K562 (cell line): ENCODE measurements around the gene PHKA2. TPM values are rescaled to one million over a fixed set of nuclear protein-coding genes. Genes with fewer than 3 reads are reported as not detected.

Experiments used
- ATAC-seq: fragments of 200-7000 bp; cut with Tn5 transposase; 3 replicates; pipeline ENCODE4 v1.9.1; 2020; ENCODE audit warnings: moderate library complexity
- BruUV-seq: library from RNA; stranded (reverse); fragments of 400-500 nt; replicated peaks from 2 replicates; lab custom pipeline; 2021; lab: Mats Ljungman, UMichigan
- CTCF ChIA-PET: fragments of 300-600 bp; formaldehyde crosslinking; extraction: SDS; loops from one replicate; lab custom pipeline; 2021; ENCODE audit warnings: low intra/inter-chr PET ratio; lab: Yijun Ruan, JAX
- POLR2A ChIA-PET: fragments of 300-600, 350-650 bp; sonication (Branson Sonifier 250); formaldehyde crosslinking; extraction: SDS; loops from one replicate; lab custom pipeline; 2021; ENCODE audit warnings: antibody characterized with exemption, inconsistent platforms; lab: Yijun Ruan, JAX
- DNase-seq, 4 experiments: peaks; one replicate each; pipeline versions ENCODE4 v3.0.0 to v3.0.0-alpha.2; 2011 to 2018; ENCODE audit warnings: low spot score in 3 of 4, mixed read lengths in 3 of 4; ENCODE audit errors: extremely low read depth in 1 of 4
- FAIRE-seq: peaks from 2 replicates; lab custom pipeline; 2011; peaks lifted over from hg19 to GRCh38; lab: Jason Lieb, UNC
- H2AFZ ChIP-seq: 2 replicates; pipeline ENCODE4 v1.6.0; 2011; ENCODE audit warnings: low read depth, low read length, control low read depth, inconsistent platforms
- H3K27ac ChIP-seq: fragments of 200-600 bp; 3 replicates; pipeline ENCODE4 v1.8.0; 2011; ENCODE audit warnings: low read depth, mild to moderate bottlenecking, control low read depth, inconsistent platforms, low read length, moderate library complexity, mixed read lengths; ENCODE audit errors: extremely low read depth
- H3K27me3 ChIP-seq, 2 experiments: fragments of 300-600 bp in 1 of 2; 2 replicates in 1 of 2; 3 replicates in 1 of 2; pipeline versions ENCODE4 v1.6.0 to v1.8.0; 2011; ENCODE audit warnings: inconsistent platforms in 2 of 2, low read length in 2 of 2, mild to moderate bottlenecking in 1 of 2, mixed read lengths in 1 of 2, moderate library complexity in 1 of 2; ENCODE audit not compliant: control insufficient read depth in 2 of 2, insufficient read depth in 2 of 2
- H3K36me3 ChIP-seq: fragments of 300-600 bp; 3 replicates; pipeline ENCODE4 v1.8.0; 2011; ENCODE audit warnings: mild to moderate bottlenecking, low read length, inconsistent platforms; ENCODE audit not compliant: control insufficient read depth, insufficient read depth
- H3K4me1 ChIP-seq, 2 experiments: fragments of 200-600 bp in 1 of 2; replicated peaks in 1 of 2; 2 replicates in 1 of 2; 3 replicates in 1 of 2; pipeline versions ENCODE4 v1.5.1 to v1.8.0; 2011; ENCODE audit warnings: inconsistent platforms in 2 of 2, low read length in 2 of 2, mild to moderate bottlenecking in 1 of 2, mixed read lengths in 1 of 2, moderate library complexity in 1 of 2; ENCODE audit not compliant: control insufficient read depth in 2 of 2, insufficient read depth in 2 of 2
- H3K4me2 ChIP-seq: 2 replicates; pipeline ENCODE4 v1.6.1; 2011; ENCODE audit warnings: low read length, control low read depth, inconsistent platforms, mixed read lengths; ENCODE audit not compliant: insufficient read depth
- H3K4me3 ChIP-seq: fragments of 200-600 bp; sonication (generic), shearing (Covaris generic); 2 replicates; pipeline ENCODE4 v1.5.1; 2016; ENCODE audit warnings: control low read depth, inconsistent platforms
- H3K79me2 ChIP-seq: fragments of 200-600 bp; 3 replicates; pipeline ENCODE4 v1.8.0; 2011; ENCODE audit warnings: low read length, inconsistent platforms; ENCODE audit not compliant: control insufficient read depth, insufficient read depth
- H3K9ac ChIP-seq, 2 experiments: 2 replicates each; pipeline versions ENCODE4 v1.6.0 to v1.6.1; 2011; ENCODE audit warnings: low read depth in 2 of 2, low read length in 2 of 2, control low read depth in 1 of 2, inconsistent platforms in 1 of 2, mild to moderate bottlenecking in 1 of 2, mixed read lengths in 1 of 2; ENCODE audit not compliant: insufficient read depth in 1 of 2
- H3K9me1 ChIP-seq: one replicate; pipeline ENCODE4 v1.6.0; 2011; ENCODE audit warnings: inconsistent platforms, mild to moderate bottlenecking, low read length, moderate library complexity; ENCODE audit not compliant: control insufficient read depth, insufficient read depth
- H3K9me3 ChIP-seq: replicated peaks from 2 replicates; pipeline ENCODE4 v1.5.1; 2011; ENCODE audit warnings: low read depth, low read length, inconsistent platforms; ENCODE audit not compliant: control insufficient read depth, insufficient read depth
- H4K20me1 ChIP-seq: replicated peaks from 2 replicates; pipeline ENCODE4 v1.6.1; 2011; ENCODE audit warnings: low read length, inconsistent platforms, mixed read lengths; ENCODE audit not compliant: control insufficient read depth, insufficient read depth
- ARHGAP35 ChIP-seq: fragments of 450-650 bp; IDR thresholded peaks from 2 replicates; pipeline ENCODE4 v1.6.1; 2018; ENCODE audit not compliant: partially characterized antibody
- ERF ChIP-seq: fragments of 450-650 bp; formaldehyde crosslinking; IDR thresholded peaks from 2 replicates; pipeline ENCODE4 v1.4.0; 2020; ENCODE audit warnings: mild to moderate bottlenecking, mixed read lengths
- GATAD2B ChIP-seq: fragments of 450-650 bp; IDR thresholded peaks from 2 replicates; pipeline ENCODE4 v1.6.1; 2017; ENCODE audit warnings: mild to moderate bottlenecking, borderline replicate concordance
- KAT7 ChIP-seq: sonication (generic); formaldehyde crosslinking; IDR thresholded peaks from 2 replicates; pipeline ENCODE4 v1.8.0; 2022; ENCODE audit warnings: missing genetic modification reagents, mild to moderate bottlenecking, borderline replicate concordance
- NFE2L1 ChIP-seq: fragments of 450-650 bp; IDR thresholded peaks from 2 replicates; pipeline ENCODE4 v1.6.1; 2016; ENCODE audit warnings: missing genetic modification characterization, low read depth, mild to moderate bottlenecking, missing compliant biosample characterization, moderate library complexity, borderline replicate concordance
- NFYB ChIP-seq: IDR thresholded peaks from 2 replicates; pipeline ENCODE4 v1.6.1; 2011; ENCODE audit warnings: mild to moderate bottlenecking, moderate library complexity; ENCODE audit not compliant: insufficient read length; ENCODE audit errors: extremely low read depth
- PYGO2 ChIP-seq: fragments of 450-650 bp; IDR thresholded peaks from 2 replicates; pipeline ENCODE4 v1.6.1; 2016; ENCODE audit warnings: mild to moderate bottlenecking, missing genetic modification characterization, moderate library complexity, missing compliant biosample characterization
- RFX5 ChIP-seq: IDR thresholded peaks from 2 replicates; pipeline ENCODE4 v1.6.1; 2011; ENCODE audit warnings: low read depth, mild to moderate bottlenecking, improper control_type of control experiment, low read length
- SRSF9 ChIP-seq: fragments of 200-400 bp; formaldehyde crosslinking; IDR thresholded peaks from 2 replicates; pipeline ENCODE4 v1.6.1; 2017; ENCODE audit warnings: low read depth, low read length, borderline replicate concordance
- TAF9B ChIP-seq: fragments of 450-650 bp; IDR thresholded peaks from 2 replicates; pipeline ENCODE4 v1.6.1; 2018; ENCODE audit warnings: mild to moderate bottlenecking; ENCODE audit not compliant: partially characterized antibody
- TRIM24 ChIP-seq, 2 experiments: fragments of 450-650 bp; IDR thresholded peaks; 2 replicates each; pipeline ENCODE4 v1.6.1; 2016
- ZC3H8 ChIP-seq: fragments of 450-650 bp; IDR thresholded peaks from 2 replicates; pipeline ENCODE4 v1.6.1; 2017
- ZKSCAN3 ChIP-seq: fragments of 250-450 bp; sonication (Bioruptor Pico); IDR thresholded peaks from 2 replicates; pipeline ENCODE4 v1.4.0; 2020
- ZNF146 ChIP-seq: IDR thresholded peaks from one replicate; pipeline ENCODE4 v1.6.1; 2018; ENCODE audit warnings: missing compliant biosample characterization; ENCODE audit not compliant: unreplicated experiment
- ZNF384 ChIP-seq: IDR thresholded peaks from 2 replicates; pipeline ENCODE4 v1.6.1; 2012; ENCODE audit warnings: low read depth, low read length, improper control_type of control experiment
- WGBS: fragments of 100-300 bp; shearing (Covaris generic); methylation state at CpG from one replicate; pipeline ENCODE4 v1.1.6; 2016; ENCODE audit warnings: low coverage, mixed read lengths; ENCODE audit not compliant: insufficient coverage; ENCODE audit errors: missing lambda C conversion rate; 5-methylcytosine and 5-hydroxymethylcytosine counted together
- in situ Hi-C: fragments of 300-500 bp; cut with MboI; formaldehyde crosslinking; loops from 4 replicates; pipeline ENCODE4 v1.15.0; 2018; ENCODE audit warnings: inconsistent platforms, mixed read lengths
- intact Hi-C: fragments of 100-400 bp; cut with micrococcal nuclease; formaldehyde crosslinking; loops from 2 replicates; pipeline ENCODE4 v1.14.2; 2022
- polyA plus RNA-seq, 8 experiments: library from polyadenylated mRNA; depleted of rRNA in 4 of 8; stranded (reverse) in 5 of 8; unstranded in 3 of 8; fragments of >200 nt; fragmentation: Nextera tagmentation in 2 of 8; fragmentation: Illumina TruSeq in 1 of 8; extraction: Ambion mirVana in 2 of 8; extraction: Trizol in 1 of 8; gene quantifications; 2 replicates each; pipeline versions ENCODE4 v1.2.1 to v1.2.3, GENCODE V29; 2011 to 2014; ENCODE audit warnings: inconsistent platforms in 1 of 8, missing spikeins in 1 of 8
- total RNA-seq, 7 experiments: library from RNA; depleted of rRNA in 6 of 7; stranded (reverse); fragments of >200 nt in 6 of 7; fragmentation: Illumina TruSeq in 2 of 7; extraction: Trizol in 2 of 7; gene quantifications; 2 replicates each; pipeline versions ENCODE4 v1.2.1 to v1.2.3, GENCODE V29; 2011 to 2021; ENCODE audit warnings: low replicate concordance in 1 of 7
- TF ChIP-seq, protein P1 (sequence below): sonication (generic); formaldehyde crosslinking; IDR thresholded peaks from 2 replicates; pipeline ENCODE4 v1.8.1; 2023; ENCODE audit warnings: mild to moderate bottlenecking, missing genetic modification reagents
- TF ChIP-seq, protein P2 (sequence below): sonication (generic); formaldehyde crosslinking; IDR thresholded peaks from 2 replicates; pipeline ENCODE4 v1.8.0; 2023; ENCODE audit warnings: mild to moderate bottlenecking, missing genetic modification reagents
- TF ChIP-seq, protein P3 (sequence below): fragments of 450-650 bp; IDR thresholded peaks from 2 replicates; pipeline ENCODE4 v1.6.1; 2016; ENCODE audit warnings: low read depth, mild to moderate bottlenecking, moderate library complexity

Gene PHKA2
- total and polyA plus RNA-seq, 9 of the 15 experiments (the other 6 are each of a cell fraction or from before 2014, with no cell fraction given) = 2.8 to 33.1 (median 20.3) TPM

DNA sequence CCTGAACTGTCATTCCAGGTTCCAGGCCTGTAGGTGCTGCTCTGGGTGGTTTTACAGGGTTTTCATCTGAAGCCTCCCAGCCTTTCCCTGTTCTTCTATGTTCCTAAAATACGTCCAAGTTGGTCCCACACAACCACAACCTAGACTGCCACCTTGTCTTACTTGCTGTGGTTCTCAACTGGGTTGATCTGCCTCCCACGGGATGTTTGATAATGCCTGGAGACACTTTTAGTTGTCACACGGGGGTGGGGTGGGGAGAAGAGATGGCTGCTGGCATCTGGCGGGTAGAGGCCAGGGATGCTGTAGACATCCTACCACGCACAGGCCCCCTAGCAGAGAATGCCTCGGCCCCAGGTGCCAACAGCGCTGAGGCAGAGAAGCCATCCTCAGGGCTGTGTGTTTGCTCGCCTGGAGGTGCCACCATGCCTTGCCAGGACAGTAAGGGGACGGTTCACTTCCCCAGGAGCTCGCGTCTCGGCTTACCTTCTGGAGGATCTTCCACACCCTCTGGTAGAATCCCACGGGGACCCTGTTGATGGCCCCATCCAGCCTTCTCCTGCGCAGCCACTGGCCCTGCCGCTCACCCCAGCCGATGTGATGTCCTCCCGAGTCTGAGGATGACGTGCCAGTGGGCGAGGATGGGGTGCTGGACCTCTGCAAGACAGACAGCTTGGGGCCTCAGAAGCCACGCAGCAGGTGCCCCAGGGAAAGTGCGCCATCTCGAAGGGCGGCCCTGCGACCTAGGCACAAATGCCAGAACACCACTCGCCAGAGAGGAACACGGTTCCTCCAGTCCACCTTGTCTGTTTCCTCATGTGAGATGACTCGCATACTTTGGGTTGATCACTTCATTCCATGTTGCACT lies 87.0 kb downstream of the PHKA2 start:
- no peak for DNase-seq
- in situ Hi-C loops = no loop called here
- H3K4me2 ChIP-seq = no peak overlapping the region
- TF ChIP-seq ZKSCAN3 (CRISPR knock-in tag) (no peak), SRSF9 (no peak), ARHGAP35 (no peak), KAT7 (CRISPR knock-in tag) (no peak), NFYB (no peak), ZC3H8 (no peak), TRIM24 (IDR thresholded peaks at IDR 0.05) (no peak), TAF9B (no peak), PYGO2 (tag) (no peak), RFX5 (no peak), ERF (CRISPR knock-in tag) (no peak), ZNF146 (CRISPR knock-in tag) (no peak), ZNF384 (no peak), GATAD2B (no peak), NFE2L1 (tag) (no peak)
- TF ChIP-seq, protein P1, sequence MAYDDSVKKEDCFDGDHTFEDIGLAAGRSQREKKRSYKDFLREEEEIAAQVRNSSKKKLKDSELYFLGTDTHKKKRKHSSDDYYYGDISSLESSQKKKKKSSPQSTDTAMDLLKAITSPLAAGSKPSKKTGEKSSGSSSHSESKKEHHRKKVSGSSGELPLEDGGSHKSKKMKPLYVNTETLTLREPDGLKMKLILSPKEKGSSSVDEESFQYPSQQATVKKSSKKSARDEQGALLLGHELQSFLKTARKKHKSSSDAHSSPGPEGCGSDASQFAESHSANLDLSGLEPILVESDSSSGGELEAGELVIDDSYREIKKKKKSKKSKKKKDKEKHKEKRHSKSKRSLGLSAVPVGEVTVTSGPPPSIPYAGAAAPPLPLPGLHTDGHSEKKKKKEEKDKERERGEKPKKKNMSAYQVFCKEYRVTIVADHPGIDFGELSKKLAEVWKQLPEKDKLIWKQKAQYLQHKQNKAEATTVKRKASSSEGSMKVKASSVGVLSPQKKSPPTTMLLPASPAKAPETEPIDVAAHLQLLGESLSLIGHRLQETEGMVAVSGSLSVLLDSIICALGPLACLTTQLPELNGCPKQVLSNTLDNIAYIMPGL (CRISPR knock-in tag) = no peak
- TF ChIP-seq, protein P2, sequence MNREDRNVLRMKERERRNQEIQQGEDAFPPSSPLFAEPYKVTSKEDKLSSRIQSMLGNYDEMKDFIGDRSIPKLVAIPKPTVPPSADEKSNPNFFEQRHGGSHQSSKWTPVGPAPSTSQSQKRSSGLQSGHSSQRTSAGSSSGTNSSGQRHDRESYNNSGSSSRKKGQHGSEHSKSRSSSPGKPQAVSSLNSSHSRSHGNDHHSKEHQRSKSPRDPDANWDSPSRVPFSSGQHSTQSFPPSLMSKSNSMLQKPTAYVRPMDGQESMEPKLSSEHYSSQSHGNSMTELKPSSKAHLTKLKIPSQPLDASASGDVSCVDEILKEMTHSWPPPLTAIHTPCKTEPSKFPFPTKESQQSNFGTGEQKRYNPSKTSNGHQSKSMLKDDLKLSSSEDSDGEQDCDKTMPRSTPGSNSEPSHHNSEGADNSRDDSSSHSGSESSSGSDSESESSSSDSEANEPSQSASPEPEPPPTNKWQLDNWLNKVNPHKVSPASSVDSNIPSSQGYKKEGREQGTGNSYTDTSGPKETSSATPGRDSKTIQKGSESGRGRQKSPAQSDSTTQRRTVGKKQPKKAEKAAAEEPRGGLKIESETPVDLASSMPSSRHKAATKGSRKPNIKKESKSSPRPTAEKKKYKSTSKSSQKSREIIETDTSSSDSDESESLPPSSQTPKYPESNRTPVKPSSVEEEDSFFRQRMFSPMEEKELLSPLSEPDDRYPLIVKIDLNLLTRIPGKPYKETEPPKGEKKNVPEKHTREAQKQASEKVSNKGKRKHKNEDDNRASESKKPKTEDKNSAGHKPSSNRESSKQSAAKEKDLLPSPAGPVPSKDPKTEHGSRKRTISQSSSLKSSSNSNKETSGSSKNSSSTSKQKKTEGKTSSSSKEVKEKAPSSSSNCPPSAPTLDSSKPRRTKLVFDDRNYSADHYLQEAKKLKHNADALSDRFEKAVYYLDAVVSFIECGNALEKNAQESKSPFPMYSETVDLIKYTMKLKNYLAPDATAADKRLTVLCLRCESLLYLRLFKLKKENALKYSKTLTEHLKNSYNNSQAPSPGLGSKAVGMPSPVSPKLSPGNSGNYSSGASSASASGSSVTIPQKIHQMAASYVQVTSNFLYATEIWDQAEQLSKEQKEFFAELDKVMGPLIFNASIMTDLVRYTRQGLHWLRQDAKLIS (CRISPR knock-in tag) = no peak
- TF ChIP-seq, protein P3, sequence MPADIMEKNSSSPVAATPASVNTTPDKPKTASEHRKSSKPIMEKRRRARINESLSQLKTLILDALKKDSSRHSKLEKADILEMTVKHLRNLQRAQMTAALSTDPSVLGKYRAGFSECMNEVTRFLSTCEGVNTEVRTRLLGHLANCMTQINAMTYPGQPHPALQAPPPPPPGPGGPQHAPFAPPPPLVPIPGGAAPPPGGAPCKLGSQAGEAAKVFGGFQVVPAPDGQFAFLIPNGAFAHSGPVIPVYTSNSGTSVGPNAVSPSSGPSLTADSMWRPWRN = no peak
- TF ChIP-seq, all 486 proteins: peak for 0
- no peak for ATAC-seq
- peaks cover 3% of the 10 kb centered on the region; the same call in 1 of the 3 replicates for H3K36me3 ChIP-seq
- WGBS = 93% methylated on average over 21 of the region's 27 CpGs
- no peak overlapping the region for H3K9ac ChIP-seq
- no TSS peak for BruUV-seq
- H3K27ac ChIP-seq = no peak overlapping the region
- ChIA-PET CTCF (no interaction called here), POLR2A (no interaction called here)
- no peak for FAIRE-seq
- H3K79me2 ChIP-seq = no peaks in the 10 kb centered on the region
- intact Hi-C loops = no loop called here
- no peaks in the 10 kb centered on the region for H3K4me1 ChIP-seq
- no peaks in the 10 kb centered on the region for H4K20me1 ChIP-seq
- H3K9me3 ChIP-seq = no peaks in the 10 kb centered on the region
- no peak overlapping the region for H2AFZ ChIP-seq
- H3K9me1 ChIP-seq = no peaks in the 10 kb centered on the region
- no peak overlapping the region for H3K4me3 ChIP-seq
- H3K27me3 ChIP-seq = no peaks in the 10 kb centered on the region
